RPMI7951 (cell line): ENCODE results near the gene C6orf62. TPM values are rescaled to one million over a fixed set of nuclear protein-coding genes. Genes with fewer than 3 reads are reported as not detected.
"Not testable (repeated sequence)": the region's sequence is repeated elsewhere in the genome, so short reads cannot be mapped to it uniquely, and the experiment has no call there.

Experiments used
- DNase-seq: peaks from one replicate; pipeline ENCODE4 v3.0.0-alpha.2; 2012; ENCODE audit warnings: low read depth
- total RNA-seq: library from RNA; depleted of rRNA; stranded (reverse); fragments of >200 nt; shearing (Covaris generic); gene quantifications from 2 replicates; pipeline ENCODE4 v1.2.3, GENCODE V29; 2014; rRNA removed

Gene C6orf62
- total RNA-seq, 1 experiment from 2014 or later = 105 TPM

DNA sequence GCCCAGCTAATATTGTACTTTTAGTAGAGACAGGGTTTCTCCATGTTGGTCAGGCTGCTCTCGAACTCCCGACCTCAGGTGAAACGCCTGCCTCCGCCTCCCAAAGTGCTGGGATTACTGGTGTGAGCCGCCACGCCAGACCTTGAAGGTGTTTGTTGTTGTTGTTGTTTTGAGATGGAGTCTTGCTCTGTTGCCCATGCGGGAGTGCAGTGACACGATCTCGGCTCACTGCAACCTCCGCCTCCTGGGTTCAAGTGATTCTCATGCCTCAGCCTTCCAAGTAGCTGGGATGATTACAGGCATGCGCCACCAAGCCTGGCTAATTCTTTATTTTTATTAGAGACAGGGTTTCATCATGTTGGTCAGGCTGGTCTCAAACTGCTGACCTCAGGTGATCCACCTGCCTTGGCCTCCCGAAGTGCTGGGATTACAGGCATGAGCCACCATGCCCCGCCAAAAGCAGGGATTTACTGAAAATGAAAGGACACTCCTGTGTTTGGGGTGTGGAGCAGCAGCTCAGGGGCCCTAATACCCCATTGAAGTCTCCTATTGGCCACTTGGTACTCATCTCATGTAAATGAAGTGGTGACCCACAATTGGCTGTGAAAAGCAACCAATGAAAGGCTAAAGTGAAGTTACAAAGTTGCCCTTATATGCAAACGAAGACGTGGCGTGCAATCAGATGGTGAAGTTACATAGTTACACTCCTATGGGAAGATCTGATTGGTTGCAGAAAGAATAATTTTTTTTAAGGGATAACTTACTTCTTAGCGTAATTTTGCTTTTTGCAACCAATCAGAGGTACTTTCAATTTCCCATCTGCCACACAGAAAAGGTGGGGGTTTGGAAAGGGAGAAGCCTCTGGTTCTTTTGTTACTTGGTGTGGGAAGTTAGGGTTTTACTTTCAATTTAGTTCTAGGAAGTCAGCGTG, 50.6 kb downstream of the C6orf62 start:
- not testable (repeated sequence) for DNase-seq

DNA sequence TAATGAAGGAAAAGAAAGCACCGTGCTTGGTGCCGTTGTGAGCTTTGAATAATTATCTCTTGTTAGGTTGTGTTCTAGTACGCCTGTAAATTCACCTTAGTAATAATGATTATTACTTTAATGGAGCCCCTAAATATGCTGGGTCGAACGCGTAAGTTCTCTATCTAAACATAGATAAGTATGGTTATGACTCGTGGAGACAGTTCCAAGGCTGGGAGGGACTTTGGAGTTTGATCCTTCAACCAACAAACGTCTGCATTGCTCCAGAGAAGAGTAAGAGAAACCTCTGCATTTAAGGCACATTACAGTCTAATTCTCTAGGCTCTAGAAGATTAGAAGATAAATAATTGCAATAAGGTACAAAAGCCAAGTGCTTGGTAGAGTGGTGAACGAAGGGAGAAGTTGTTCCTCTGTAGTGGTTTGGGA, 51.6 kb downstream of the C6orf62 start:
- DNase-seq = peak; percentile 10

DNA sequence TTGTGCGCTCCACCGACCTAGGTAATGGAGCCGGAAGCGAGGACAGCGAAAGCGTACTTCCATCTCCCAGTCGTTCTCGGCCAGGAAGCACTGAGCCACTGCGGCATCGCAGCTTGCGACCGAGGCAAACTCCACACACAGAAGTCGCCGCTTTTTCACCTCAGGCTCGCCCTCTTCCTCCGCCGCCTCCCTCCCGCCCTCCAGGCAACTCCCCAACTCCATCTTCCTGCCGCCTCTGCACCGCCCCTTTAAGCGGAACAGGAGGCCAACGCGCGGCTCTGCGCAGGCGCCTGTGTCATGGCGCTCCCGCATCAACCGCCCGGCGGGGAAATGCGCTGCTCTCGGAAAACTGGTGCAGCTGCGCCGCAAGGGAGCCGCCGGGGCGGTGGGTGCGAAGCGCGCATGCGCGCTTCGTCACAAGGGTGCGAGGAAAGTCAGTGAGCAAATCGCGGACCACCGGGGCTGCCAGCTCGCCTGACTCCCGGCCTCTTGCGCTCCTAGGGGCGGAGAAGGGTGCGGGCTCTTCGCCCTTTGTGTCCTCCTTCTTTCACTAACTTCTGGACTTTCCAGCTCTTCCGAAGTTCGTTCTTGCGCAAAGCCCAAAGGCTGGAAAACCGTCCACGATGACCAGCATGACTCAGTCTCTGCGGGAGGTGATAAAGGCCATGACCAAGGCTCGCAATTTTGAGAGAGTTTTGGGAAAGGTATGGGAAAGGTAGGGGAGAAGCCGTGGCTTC, 52.1 kb downstream of the C6orf62 start, which contains the start of the genes ACOT13 and TDP2:
TSS of gene ACOT13 (plus strand) at position 437 of the 737 bp plus-strand sequence. CDS start at position 624, 187 bp downstream.
TSS of gene TDP2 (minus strand) at position 259 of the 737 bp plus-strand sequence. CDS start at position 222, 37 bp downstream.
- DNase-seq = peak; percentile 95

DNA sequence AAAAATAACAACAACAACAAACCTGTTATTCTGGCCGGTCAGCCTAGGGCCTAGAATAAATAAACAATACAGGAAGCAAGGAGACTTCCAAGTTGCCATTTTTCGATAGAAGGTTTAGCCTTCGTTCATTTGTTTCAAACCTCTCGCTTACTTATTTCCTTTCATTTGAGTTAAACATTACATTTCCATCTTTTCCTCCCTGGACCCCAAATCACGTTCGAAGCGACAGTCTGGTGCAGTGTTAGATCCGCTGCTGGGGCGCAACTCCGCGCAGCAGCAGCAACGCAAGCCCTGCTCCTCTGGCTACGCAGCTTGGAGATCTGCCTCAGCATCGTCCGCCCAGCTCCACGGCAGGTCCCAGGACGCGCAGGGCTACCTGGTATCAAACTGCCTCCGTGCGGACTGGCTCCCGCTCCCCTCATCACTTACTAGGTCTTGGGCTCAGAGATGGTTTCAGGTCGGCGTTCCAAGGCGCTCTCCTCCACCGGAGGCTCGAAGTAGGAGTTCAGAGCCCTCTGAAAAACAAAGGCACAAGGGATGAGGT, 52.8 kb downstream of the C6orf62 start:
- DNase-seq = peak; percentile 37

DNA sequence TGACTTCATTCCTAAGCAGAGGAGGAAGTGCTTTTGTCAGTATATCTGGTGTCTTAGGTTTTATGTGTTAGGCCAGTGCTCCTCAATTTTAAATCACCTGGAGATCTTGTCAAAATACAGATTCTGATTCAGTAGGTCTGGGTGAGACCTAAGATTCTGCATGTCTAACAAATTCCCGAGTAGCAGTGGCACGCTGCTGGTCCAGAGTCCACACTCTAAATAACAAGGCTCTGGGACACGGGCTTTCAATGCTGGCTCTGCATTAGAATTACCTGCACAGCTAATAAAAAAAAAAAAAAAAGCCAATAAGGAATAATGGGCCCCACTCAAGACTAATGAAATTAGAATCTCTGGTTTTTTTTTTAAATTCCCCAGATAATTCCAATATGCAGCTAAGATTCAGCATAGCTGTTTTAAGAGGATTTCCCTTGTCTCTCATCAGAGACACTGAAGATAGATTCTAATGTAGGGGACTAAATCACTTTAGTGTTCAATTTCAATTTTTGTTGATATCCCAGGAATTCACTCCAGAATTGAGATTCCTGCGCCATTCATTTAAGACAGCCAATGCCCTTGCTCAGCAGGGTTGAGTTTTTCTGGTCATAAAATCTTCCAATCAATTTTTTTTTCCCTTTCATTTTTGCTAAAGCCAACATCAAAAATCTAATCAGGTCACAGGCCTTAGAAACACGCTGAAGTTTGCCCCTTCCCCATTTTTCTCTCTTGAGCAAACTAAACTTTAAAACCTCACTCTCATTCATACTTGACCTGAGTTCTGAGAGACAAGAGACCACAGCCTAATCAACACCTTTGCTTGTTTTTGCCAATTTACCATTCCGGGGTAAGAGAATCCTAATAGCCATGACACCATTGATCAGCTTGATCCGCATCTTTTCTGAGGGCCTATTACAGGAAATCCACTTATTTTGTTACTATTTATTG, 54.6 kb downstream of the C6orf62 start:
- no peak for DNase-seq

DNA sequence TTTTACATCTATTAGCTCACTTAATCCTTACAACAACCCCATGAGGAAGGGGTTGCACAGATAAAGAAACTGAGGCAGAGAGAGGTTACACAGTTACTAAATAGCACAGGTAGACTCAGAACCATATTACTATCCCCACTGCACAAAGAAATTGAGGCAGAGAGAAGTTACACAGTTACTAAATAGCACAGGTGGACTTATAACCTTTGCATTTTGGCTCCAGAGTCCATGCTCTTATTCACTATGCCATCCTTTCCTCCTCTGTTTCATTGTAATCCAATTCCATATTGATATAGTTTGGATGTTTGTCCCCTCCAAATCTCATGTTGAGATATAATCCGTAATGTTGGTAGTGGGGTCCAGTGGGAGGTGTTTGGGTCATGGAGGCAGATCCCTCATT, 55.8 kb downstream of the C6orf62 start:
- DNase-seq = no peak

DNA sequence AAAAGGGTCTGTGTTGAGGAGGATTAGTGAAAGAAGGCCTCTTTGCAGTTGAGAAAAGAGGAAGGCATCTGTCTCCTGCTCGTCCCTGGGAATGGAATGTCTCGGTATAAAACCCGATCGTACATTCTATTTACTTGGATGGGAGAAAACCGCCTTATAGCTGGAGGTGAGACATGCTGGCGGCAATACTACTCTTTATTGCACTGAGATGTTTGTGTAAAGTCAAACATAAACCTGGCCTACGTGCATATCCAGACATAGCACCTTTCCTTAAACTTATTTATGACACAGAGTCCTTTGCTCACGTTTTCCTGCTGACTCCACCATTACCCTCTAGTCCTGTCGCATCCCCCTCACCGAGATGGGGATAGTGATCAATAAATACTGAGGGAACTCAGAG, 56.7 kb downstream of the C6orf62 start:
- DNase-seq = no peak

DNA sequence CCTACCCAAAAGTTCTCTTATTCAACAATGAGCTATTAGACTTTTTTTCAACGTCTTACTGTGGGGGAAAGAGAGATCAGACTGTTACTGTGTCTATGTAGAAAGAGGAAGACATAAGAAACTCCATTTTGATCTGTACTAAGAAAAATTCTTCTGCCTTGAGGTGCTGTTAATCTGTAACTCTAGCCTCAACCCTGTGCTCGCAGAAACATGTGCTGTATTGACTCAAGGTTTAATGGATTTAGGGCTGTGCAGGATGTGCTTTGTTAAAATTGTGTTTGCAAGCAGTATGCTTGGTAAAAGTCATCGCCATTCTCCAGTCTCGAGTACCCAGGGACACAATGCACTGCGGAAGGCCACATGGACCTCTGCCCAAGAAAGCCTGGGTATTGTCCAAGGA, 57.2 kb downstream of the C6orf62 start:
- not testable (repeated sequence) for DNase-seq

DNA sequence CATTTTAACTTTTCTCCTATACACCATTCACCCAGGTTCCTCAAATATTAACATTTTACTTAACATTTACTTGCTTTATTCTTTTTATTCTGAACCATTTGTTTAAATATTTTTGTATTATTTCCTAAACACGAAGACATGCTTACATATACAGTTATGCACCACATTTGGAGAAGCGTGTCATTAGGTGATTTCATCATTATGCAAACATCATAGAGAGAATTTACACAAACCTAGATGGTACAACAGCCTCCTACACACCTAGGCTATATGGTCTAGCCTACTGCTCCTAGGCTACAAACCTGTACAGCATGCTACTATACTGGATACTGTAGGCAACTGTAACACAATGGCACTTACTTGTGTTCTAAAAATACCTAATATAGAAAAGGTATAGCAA, 58.8 kb downstream of the C6orf62 start:
- DNase-seq = no peak

DNA sequence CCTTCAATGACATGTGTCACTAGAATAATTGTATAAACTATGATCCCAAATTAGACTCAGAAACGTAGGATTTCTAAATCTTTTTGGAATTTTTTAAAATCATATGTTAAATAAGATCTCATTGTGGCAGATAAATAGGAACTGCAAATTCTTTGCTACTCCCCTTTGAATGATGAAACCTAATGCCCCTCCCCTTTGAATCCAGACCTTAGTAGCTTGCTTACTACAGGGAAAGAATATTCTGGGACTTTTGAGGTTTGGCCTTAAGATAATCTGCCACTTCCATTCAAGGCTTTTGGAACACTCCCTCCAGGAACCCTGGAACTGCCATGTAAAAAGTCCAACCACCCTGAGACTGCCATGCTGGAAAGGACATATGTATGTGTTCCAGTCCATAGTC, 59.4 kb downstream of the C6orf62 start:
- DNase-seq = no peak

DNA sequence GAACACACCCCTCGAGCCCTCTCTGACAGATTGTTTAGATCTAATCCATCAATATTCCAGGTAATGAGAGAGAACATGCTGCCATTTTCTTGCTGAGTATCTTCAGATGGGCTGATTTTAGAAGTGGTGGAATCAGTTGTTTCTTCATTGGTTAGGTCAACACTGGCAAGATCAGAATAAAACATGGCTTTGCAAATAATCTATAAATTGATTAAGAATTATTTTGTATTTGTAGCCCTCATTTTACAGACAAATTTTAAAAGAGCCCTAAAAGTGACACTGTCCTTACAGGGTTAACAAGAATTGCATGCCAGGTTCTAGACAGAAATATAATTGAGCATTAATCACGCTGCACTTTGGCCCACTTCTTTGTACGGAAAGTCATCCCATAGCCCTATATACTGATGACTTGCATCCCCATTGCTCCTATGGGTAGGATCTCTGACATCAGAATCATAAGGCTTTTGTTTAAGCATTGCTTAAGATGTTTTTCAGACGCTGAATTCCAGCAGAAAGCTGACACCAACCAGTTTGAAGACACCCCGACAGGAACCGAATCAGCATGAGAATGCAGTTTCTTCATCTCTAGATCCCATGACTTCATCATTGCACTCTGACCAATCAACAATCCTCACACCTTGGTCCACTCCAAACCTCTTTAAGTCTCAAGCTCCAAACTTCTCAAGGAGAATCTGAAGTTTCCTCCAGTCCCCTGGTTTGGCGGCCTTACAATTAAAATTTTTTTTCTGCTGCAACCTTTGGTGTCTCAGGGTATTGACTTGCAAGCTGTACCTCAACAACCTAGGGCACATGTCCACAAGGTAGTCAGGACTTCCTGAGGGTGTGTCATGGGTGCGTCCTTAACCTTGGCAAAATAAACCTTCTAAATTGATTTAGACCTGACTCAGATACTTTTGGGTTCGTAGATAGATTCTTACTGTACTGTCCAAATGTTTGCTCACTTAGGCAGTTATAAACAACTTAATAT, 60.1 kb downstream of the C6orf62 start:
- DNase-seq = no peak

DNA sequence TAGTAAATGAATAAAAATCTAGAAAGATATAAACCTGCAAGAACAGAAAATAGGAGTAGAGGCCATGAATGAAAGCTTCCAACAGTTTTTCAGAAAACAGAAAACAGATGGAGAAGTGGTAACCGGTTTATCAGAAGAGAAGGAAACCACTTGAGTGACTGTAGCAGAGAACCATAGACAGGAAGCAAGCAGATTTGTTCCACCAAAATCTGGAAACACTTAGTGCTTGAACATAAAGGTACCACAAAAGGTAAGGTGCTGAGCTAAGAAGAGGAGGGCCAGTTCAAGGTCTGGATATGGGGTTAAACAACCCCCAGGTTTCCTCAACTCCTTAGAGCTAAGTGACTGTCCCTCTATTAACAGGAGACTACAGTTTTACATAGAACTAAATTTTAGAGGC, 63.7 kb downstream of the C6orf62 start:
- DNase-seq = no peak

Other genes starting within 250 kb of the C6orf62 start
- not detected in 2 replicates for gene GPLD1, start 229.6 kb downstream of the C6orf62 start, total RNA-seq
- gene ALDH5A1, start 224.2 kb downstream of the C6orf62 start, total RNA-seq = under 0.01 and 0.68 TPM in 2 replicates
- gene KIAA0319, start 73.0 kb downstream of the C6orf62 start, total RNA-seq = not detected in 2 replicates
- 19.7 and 30.0 TPM in 2 replicates for gene TDP2, start 52.3 kb downstream of the C6orf62 start, total RNA-seq
- gene ACOT13, start 52.1 kb downstream of the C6orf62 start, total RNA-seq = 7.9 and 9.3 TPM in 2 replicates
- 70.4 and 71.8 TPM in 2 replicates for gene GMNN, start 55.8 kb upstream of the C6orf62 start, total RNA-seq
- not detected in 2 replicates for gene ARMH2, start 79.8 kb upstream of the C6orf62 start, total RNA-seq
- 0.68 and 0.72 TPM in 2 replicates for gene RIPOR2, start 216.8 kb upstream of the C6orf62 start, total RNA-seq